ENCODE results near the gene TTC24.

DNA sequence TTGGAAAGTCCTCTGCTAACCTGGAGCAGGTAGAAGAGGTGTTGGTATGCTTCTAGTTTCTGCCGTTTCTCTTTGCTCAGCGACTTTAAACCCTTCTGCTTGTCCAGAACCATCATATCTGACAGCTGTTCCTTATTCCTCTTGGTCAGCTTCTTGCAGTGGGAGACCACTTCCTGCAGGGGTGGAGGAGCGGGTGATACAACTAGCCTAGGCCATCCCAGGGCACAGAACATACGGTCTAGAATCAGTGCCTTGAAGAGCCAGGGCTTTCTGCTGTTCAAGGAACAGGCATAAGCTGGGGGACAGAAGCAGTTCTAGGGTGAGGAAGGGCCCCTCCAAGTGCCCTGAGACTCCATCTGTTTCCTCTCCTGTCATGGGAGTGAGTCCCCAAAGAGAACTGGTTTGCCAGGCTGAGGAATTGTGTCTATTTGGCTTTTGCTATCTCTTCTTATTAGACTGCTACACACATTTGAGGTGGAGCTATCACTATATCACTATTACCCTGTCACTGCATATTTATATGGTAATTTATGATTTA lies 39.6 kb upstream of the TTC24 start:
- TF ChIP-seq, protein P1, sequence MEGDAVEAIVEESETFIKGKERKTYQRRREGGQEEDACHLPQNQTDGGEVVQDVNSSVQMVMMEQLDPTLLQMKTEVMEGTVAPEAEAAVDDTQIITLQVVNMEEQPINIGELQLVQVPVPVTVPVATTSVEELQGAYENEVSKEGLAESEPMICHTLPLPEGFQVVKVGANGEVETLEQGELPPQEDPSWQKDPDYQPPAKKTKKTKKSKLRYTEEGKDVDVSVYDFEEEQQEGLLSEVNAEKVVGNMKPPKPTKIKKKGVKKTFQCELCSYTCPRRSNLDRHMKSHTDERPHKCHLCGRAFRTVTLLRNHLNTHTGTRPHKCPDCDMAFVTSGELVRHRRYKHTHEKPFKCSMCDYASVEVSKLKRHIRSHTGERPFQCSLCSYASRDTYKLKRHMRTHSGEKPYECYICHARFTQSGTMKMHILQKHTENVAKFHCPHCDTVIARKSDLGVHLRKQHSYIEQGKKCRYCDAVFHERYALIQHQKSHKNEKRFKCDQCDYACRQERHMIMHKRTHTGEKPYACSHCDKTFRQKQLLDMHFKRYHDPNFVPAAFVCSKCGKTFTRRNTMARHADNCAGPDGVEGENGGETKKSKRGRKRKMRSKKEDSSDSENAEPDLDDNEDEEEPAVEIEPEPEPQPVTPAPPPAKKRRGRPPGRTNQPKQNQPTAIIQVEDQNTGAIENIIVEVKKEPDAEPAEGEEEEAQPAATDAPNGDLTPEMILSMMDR (IDR thresholded peaks at IDR 0.05), result no peak
- no peak for TF ChIP-seq POLR2A (IDR thresholded peaks at IDR 0.05)

Measured in breast epithelium (tissue), 3 donors.